Nephron (organoid): Measurements from ENCODE around the gene TGFB2.

Experiments used
- H3K27ac Mint-ChIP-seq, 3 experiments: 2 replicates each; pipeline ENCODE4 v1.8.0; 2020; ENCODE audit warnings: mixed read lengths in 3 of 3, mild to moderate bottlenecking in 2 of 3, moderate library complexity in 1 of 3
- H3K27me3 Mint-ChIP-seq: 2 replicates; pipeline ENCODE4 v1.8.0; 2021; ENCODE audit warnings: low read depth, mild to moderate bottlenecking, moderate library complexity, mixed read lengths
- H3K36me3 Mint-ChIP-seq: 2 replicates; pipeline ENCODE4 v1.8.0; 2020; ENCODE audit warnings: low read depth, mixed read lengths
- H3K4me1 Mint-ChIP-seq: 2 replicates; pipeline ENCODE4 v1.8.0; 2020; ENCODE audit warnings: mixed read lengths
- H3K4me3 Mint-ChIP-seq, 3 experiments: 2 replicates each; pipeline ENCODE4 v1.8.0; 2020; ENCODE audit warnings: mild to moderate bottlenecking in 3 of 3, mixed read lengths in 3 of 3, moderate library complexity in 2 of 3
- H3K9me3 Mint-ChIP-seq: 2 replicates; pipeline ENCODE4 v1.8.0; 2020; ENCODE audit warnings: mixed read lengths
- TF ChIP-seq, protein P1 (sequence below), 3 experiments: fragments of 200-600 bp; sonication (generic); IDR thresholded peaks; one replicate each; pipeline ENCODE4 v1.5.0; 2021; ENCODE audit warnings: antibody characterized with exemption in 3 of 3; ENCODE audit not compliant: unreplicated experiment in 3 of 3

Gene TGFB2

GRCh38 chr1:218400624-218401023 is 55.5 kb downstream of the TGFB2 start:
- H3K4me1 Mint-ChIP-seq, result peaks cover 58% of the 10 kb centered on the region
- TF ChIP-seq, protein P1, sequence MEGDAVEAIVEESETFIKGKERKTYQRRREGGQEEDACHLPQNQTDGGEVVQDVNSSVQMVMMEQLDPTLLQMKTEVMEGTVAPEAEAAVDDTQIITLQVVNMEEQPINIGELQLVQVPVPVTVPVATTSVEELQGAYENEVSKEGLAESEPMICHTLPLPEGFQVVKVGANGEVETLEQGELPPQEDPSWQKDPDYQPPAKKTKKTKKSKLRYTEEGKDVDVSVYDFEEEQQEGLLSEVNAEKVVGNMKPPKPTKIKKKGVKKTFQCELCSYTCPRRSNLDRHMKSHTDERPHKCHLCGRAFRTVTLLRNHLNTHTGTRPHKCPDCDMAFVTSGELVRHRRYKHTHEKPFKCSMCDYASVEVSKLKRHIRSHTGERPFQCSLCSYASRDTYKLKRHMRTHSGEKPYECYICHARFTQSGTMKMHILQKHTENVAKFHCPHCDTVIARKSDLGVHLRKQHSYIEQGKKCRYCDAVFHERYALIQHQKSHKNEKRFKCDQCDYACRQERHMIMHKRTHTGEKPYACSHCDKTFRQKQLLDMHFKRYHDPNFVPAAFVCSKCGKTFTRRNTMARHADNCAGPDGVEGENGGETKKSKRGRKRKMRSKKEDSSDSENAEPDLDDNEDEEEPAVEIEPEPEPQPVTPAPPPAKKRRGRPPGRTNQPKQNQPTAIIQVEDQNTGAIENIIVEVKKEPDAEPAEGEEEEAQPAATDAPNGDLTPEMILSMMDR (IDR thresholded peaks at IDR 0.05; ENCODE audit: unreplicated experiment in 3 of 3), result no peak
- peak overlapping the region in 1 of 3 experiments; percentile 90 for H3K27ac Mint-ChIP-seq
- no peaks in the 10 kb centered on the region for H3K27me3 Mint-ChIP-seq
- H3K36me3 Mint-ChIP-seq, result peaks cover 34% of the 10 kb centered on the region
- H3K9me3 Mint-ChIP-seq, result no peaks in the 10 kb centered on the region
- peak overlapping the region in 1 of 3 experiments; percentile 23 for H3K4me3 Mint-ChIP-seq

DNA sequence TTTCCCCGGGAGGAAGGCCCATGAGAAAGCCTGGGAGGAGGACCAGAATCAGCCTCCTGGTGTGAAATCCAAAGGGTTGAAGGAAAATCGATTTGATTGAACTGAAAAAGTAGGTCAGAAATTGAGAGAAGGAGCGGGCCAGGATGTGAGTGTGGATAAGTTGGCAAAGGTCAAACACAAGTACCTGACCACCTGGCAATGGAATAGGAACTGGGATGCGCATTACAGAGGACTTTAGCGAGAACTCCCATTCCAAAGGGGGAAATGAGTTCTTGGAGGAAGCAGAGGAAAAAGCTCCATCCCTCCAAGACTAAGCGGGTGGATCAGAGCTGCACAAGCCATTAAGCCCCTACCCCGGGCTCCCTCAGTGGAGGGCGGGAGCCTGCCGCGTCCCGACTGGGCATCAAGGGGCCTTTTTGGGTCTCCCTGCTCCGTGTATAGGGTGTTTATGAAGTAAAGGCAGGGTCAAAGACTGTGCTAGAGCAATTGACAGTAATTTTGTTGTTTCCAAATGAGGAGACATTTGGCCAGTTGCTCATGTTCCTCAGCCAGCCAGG is 56.4 kb downstream of the TGFB2 start:
- Mint-ChIP-seq H3K4me3 (peak overlapping the region in 1 of 3 experiments; percentile 18), H3K9me3 (no peaks in the 10 kb centered on the region), H3K27me3 (no peaks in the 10 kb centered on the region), H3K36me3 (peaks cover 42% of the 10 kb centered on the region), H3K27ac (peak overlapping the region; percentile 51 to 90 (median 65)), H3K4me1 (peaks cover 58% of the 10 kb centered on the region)
- TF ChIP-seq, protein P1 (IDR thresholded peaks at IDR 0.05; ENCODE audit: unreplicated experiment in 3 of 3), result no peak

DNA sequence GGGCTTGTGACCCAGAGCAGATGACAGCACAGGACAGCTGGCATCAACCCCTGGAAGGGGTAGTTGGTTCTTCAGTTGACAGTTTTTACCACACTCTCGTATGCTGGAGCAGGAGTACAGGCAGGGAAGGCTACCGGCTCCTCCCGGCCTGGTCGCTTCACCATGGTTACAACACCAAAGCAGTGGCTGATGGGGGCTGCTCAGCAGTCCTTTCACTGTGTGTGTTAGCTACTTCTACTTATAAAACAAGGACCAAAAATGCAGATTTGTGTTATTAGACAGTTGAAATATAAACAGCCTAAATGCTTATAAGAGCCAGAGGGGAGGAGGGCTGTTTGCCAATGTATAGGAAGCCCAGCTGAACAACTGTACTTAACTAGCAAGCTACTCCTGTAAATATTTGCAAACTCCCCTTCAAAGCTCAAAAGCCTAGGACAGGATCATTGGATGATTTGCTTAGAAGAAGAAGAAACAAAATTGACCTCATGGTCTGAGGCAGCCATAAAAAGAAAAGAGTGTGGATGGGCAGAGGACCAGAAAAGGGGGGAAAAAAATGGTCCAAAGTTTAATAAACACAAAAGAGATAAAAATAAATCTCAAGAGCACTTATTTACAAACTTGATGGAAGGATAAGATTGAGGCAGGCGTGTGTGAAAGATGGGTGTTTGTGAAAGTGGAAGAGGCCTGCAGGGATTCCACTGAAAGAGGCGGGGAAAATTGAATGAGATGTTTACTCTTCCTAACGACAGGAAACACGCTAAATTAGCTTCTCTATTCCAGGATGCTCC is 57.1 kb downstream of the TGFB2 start:
- Mint-ChIP-seq H3K27me3 (no peaks in the 10 kb centered on the region), H3K9me3 (no peaks in the 10 kb centered on the region), H3K4me1 (peaks cover 58% of the 10 kb centered on the region), H3K27ac (peak overlapping the region; percentile 51 to 90 (median 65)), H3K36me3 (peaks cover 46% of the 10 kb centered on the region), H3K4me3 (no peak overlapping the region)
- TF ChIP-seq, protein P1 (IDR thresholded peaks at IDR 0.05; ENCODE audit: unreplicated experiment in 3 of 3), result no peak

DNA sequence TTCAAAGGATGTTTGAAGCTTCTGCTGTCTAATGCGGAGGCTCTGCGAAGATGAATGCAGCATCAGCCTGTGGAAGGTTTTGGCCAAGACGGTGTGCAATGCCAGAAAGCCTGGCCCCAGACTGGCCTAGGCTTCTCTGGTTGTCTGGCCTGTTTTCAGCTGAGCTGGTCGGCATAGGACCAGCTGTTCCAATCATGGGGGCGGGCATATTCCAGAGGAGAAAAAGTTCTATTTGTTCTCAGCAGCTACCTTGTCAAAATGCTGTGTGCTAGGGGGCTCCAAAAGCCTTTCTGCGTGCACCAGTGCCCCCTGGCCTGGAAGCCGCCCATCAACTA is 57.6 kb downstream of the TGFB2 start:
- H3K4me3 Mint-ChIP-seq, result no peak overlapping the region
- peaks cover 48% of the 10 kb centered on the region for H3K36me3 Mint-ChIP-seq
- H3K27me3 Mint-ChIP-seq, result no peaks in the 10 kb centered on the region
- no peaks in the 10 kb centered on the region for H3K9me3 Mint-ChIP-seq
- peaks cover 54% of the 10 kb centered on the region for H3K4me1 Mint-ChIP-seq
- peak overlapping the region; percentile 51 to 90 (median 65) for H3K27ac Mint-ChIP-seq
- TF ChIP-seq, protein P1 (IDR thresholded peaks at IDR 0.05; ENCODE audit: unreplicated experiment in 3 of 3), result no peak

- Mint-ChIP-seq H3K27me3 (no peaks in the 10 kb centered on the region), H3K4me1 (peaks cover 50% of the 10 kb centered on the region), H3K27ac (peak overlapping the region in 2 of 3 experiments; percentile 31 to 90), H3K4me3 (no peak overlapping the region), H3K36me3 (peaks cover 53% of the 10 kb centered on the region), H3K9me3 (no peaks in the 10 kb centered on the region)
- TF ChIP-seq, protein P1 (IDR thresholded peaks at IDR 0.05; ENCODE audit: unreplicated experiment in 3 of 3), result no peak
Measured at GRCh38 chr1:218403300-218403699, 58.2 kb downstream of the TGFB2 start.
